HCT116 (cell line): ENCODE results near the gene CLDN20. TPM values are rescaled to one million over a fixed set of nuclear protein-coding genes. Genes with fewer than 3 reads are reported as not detected.

Experiments
- ATAC-seq: fragments of 200-7000 bp; cut with Tn5 transposase; 2 replicates; pipeline ENCODE4 v1.9.1; 2020; ENCODE audit warnings: mild to moderate bottlenecking, moderate library complexity
- BruUV-seq: library from RNA; stranded (reverse); fragments of 400-500 nt; replicated peaks from 2 replicates; lab custom pipeline; 2021; lab: Mats Ljungman, UMichigan
- CTCF ChIA-PET: fragments of 300-600 bp; sonication (Branson Sonifier 250); formaldehyde crosslinking; loops from one replicate; lab custom pipeline; 2021; ENCODE audit warnings: antibody characterized with exemption; lab: Charles Lee
- POLR2A ChIA-PET: fragments of 300-600, 350-600 bp; sonication (Branson Sonifier 250); formaldehyde crosslinking; loops from one replicate; lab custom pipeline; 2021; ENCODE audit warnings: antibody characterized with exemption; lab: Charles Lee
- RAD21 ChIA-PET, 2 experiments: fragments of 300-600 bp; sonication (Branson Sonifier 250); formaldehyde crosslinking; loops; one replicate each; lab custom pipeline; 2023; ENCODE audit warnings: low total read pairs in 2 of 2; ENCODE audit not compliant: uncharacterized antibody in 2 of 2, unreplicated experiment in 2 of 2, low non-redundant PET in 1 of 2; lab: Charles Lee
- DNase-seq: peaks from one replicate; pipeline ENCODE4 v3.0.0-alpha.2; 2010; ENCODE audit warnings: low read depth, low spot score
- H2AFZ ChIP-seq: fragments of 200-600 bp; shearing (Covaris generic), sonication (generic); 2 replicates; pipeline ENCODE4 v1.6.1; 2017; ENCODE audit warnings: low read depth, mixed run types, mixed read lengths, antibody characterized with exemption, low read length; ENCODE audit not compliant: poor library complexity, severe bottlenecking
- H3K27ac ChIP-seq: 2 replicates; pipeline ENCODE4 v1.5.1; 2012; ENCODE audit warnings: low read depth, low read length
- H3K27me3 ChIP-seq: fragments of 200-600 bp; sonication (generic); 2 replicates; pipeline ENCODE4 v1.6.1; 2016; ENCODE audit warnings: mixed run types, low read length, mixed read lengths; ENCODE audit not compliant: insufficient read depth
- H3K36me3 ChIP-seq, 2 experiments: fragments of 200-500 bp in 1 of 2; fragments of 200-600 bp in 1 of 2; sonication (Bioruptor generic) in 1 of 2; sonication (generic) in 1 of 2; 2 replicates each; pipeline versions ENCODE4 v1.5.1 to v1.6.1; 2014 to 2016; ENCODE audit warnings: low read length in 2 of 2, inconsistent platforms in 1 of 2, mixed read lengths in 1 of 2, mixed run types in 1 of 2; ENCODE audit not compliant: insufficient read depth in 2 of 2, control insufficient read depth in 1 of 2
- H3K4me1 ChIP-seq, 2 experiments: fragments of 200-600 bp in 1 of 2; sonication (generic) in 1 of 2; 2 replicates each; pipeline versions ENCODE4 v1.5.1 to v1.6.1; 2012 to 2017; ENCODE audit warnings: low read length in 2 of 2, inconsistent platforms in 1 of 2, mild to moderate bottlenecking in 1 of 2, mixed read lengths in 1 of 2, mixed run types in 1 of 2, moderate library complexity in 1 of 2; ENCODE audit not compliant: insufficient read depth in 2 of 2, control insufficient read depth in 1 of 2
- H3K4me2 ChIP-seq: fragments of 200-600 bp; sonication (generic); 2 replicates; pipeline ENCODE4 v1.6.1; 2017; ENCODE audit warnings: mixed run types, low read length, mixed read lengths
- H3K4me3 ChIP-seq, 2 experiments: fragments of 200-600 bp in 1 of 2; sonication (generic) in 1 of 2; replicated peaks in 1 of 2; 2 replicates each; pipeline ENCODE4 v1.5.1; 2011 to 2016; ENCODE audit warnings: low read length in 2 of 2, control low read depth in 1 of 2, low read depth in 1 of 2, mild to moderate bottlenecking in 1 of 2, mixed read lengths in 1 of 2, mixed run types in 1 of 2
- H3K79me2 ChIP-seq: fragments of 200-600 bp; sonication (generic); 2 replicates; pipeline ENCODE4 v1.6.1; 2017; ENCODE audit warnings: mild to moderate bottlenecking, mixed run types, low read length, moderate library complexity, mixed read lengths; ENCODE audit not compliant: insufficient read depth
- H3K9ac ChIP-seq: fragments of 200-600 bp; sonication (generic); 2 replicates; pipeline ENCODE4 v1.6.1; 2016; ENCODE audit warnings: low read length, mixed read lengths
- H3K9me2 ChIP-seq: fragments of 200-600 bp; sonication (generic), shearing (Covaris generic); 2 replicates; pipeline ENCODE4 v1.6.1; 2017; ENCODE audit warnings: mixed run types, mild to moderate bottlenecking, moderate library complexity; ENCODE audit not compliant: insufficient read depth
- H3K9me3 ChIP-seq, 2 experiments: fragments of 200-500 bp in 1 of 2; fragments of 200-600 bp in 1 of 2; sonication (Bioruptor generic) in 1 of 2; sonication (generic) in 1 of 2; 2 replicates each; pipeline ENCODE4 v1.6.1; 2014 to 2017; ENCODE audit warnings: low read length in 2 of 2, mixed read lengths in 2 of 2, inconsistent platforms in 1 of 2, low read depth in 1 of 2, mild to moderate bottlenecking in 1 of 2, mixed run types in 1 of 2, moderate library complexity in 1 of 2; ENCODE audit not compliant: control insufficient read depth in 1 of 2, insufficient read depth in 1 of 2
- H4K20me1 ChIP-seq: fragments of 200-600 bp; sonication (generic), shearing (Covaris generic); 2 replicates; pipeline ENCODE4 v1.6.1; 2017; ENCODE audit warnings: mixed run types, mild to moderate bottlenecking, moderate library complexity; ENCODE audit not compliant: insufficient read depth
- CBX3 ChIP-seq: IDR thresholded peaks from 2 replicates; pipeline ENCODE4 v1.6.1; 2012; ENCODE audit warnings: low read depth
- CEBPB ChIP-seq: IDR thresholded peaks from 2 replicates; pipeline ENCODE4 v1.6.1; 2012; ENCODE audit warnings: low read depth
- EGR1 ChIP-seq: IDR thresholded peaks from 2 replicates; pipeline ENCODE4 v1.6.1; 2012; ENCODE audit warnings: low read depth
- ELF1 ChIP-seq: IDR thresholded peaks from 2 replicates; pipeline ENCODE4 v1.6.1; 2012; ENCODE audit warnings: low read depth, borderline replicate concordance
- EZH2 ChIP-seq: fragments of 200-600 bp; sonication (generic); IDR thresholded peaks from 2 replicates; pipeline ENCODE4 v1.6.1; 2017; ENCODE audit warnings: antibody characterized with exemption, mixed run types
- EZH2phosphoT487 ChIP-seq: fragments of 200-600 bp; IDR thresholded peaks from 2 replicates; pipeline ENCODE4 v1.6.1; 2018; ENCODE audit warnings: antibody characterized with exemption, borderline replicate concordance
- FOSL1 ChIP-seq: IDR thresholded peaks from 2 replicates; pipeline ENCODE4 v1.6.1; 2012; ENCODE audit warnings: low read depth
- JUND ChIP-seq: IDR thresholded peaks from 2 replicates; pipeline ENCODE4 v1.6.1; 2012
- MAX ChIP-seq: IDR thresholded peaks from 2 replicates; pipeline ENCODE4 v1.6.1; 2012
- POLR2A ChIP-seq: IDR thresholded peaks from 2 replicates; pipeline ENCODE4 v1.7.0; 2011; ENCODE audit warnings: borderline replicate concordance; ENCODE audit not compliant: insufficient read depth, insufficient read length; ENCODE audit errors: extremely low read depth
- POLR2AphosphoS5 ChIP-seq: IDR thresholded peaks from 2 replicates; pipeline ENCODE4 v1.6.1; 2011; ENCODE audit warnings: mild to moderate bottlenecking, low read depth, low read length, moderate library complexity
- RAD21 ChIP-seq: IDR thresholded peaks from 2 replicates; pipeline ENCODE4 v1.6.1; 2012; ENCODE audit warnings: low read depth, mild to moderate bottlenecking
- SIN3A ChIP-seq: IDR thresholded peaks from 2 replicates; pipeline ENCODE4 v1.6.1; 2012; ENCODE audit warnings: low read depth
- SRF ChIP-seq: IDR thresholded peaks from 2 replicates; pipeline ENCODE4 v1.6.1; 2012; ENCODE audit warnings: low read depth
- YY1 ChIP-seq: IDR thresholded peaks from 2 replicates; pipeline ENCODE4 v1.6.1; 2011; ENCODE audit warnings: low read length, low read depth, moderate library complexity, mild to moderate bottlenecking; ENCODE audit not compliant: insufficient replicate concordance; ENCODE audit errors: extremely low read depth
- ZFX ChIP-seq: fragments of 450-650 bp; IDR thresholded peaks from 2 replicates; pipeline ENCODE4 v1.6.1; 2017
- intact Hi-C: fragments of 100-400 bp; cut with micrococcal nuclease; formaldehyde crosslinking; loops from 2 replicates; pipeline ENCODE4 v1.10.0; 2022
- total RNA-seq: library from RNA; stranded (reverse); gene quantifications from one replicate; pipeline ENCODE4 v1.2.1, GENCODE V29; 2021; ENCODE audit not compliant: unreplicated experiment
- TF ChIP-seq, protein P1 (sequence below): IDR thresholded peaks from 2 replicates; pipeline ENCODE4 v1.6.1; 2011; ENCODE audit warnings: mild to moderate bottlenecking, low read length, moderate library complexity; ENCODE audit not compliant: insufficient replicate concordance; ENCODE audit errors: extremely low read depth
- TF ChIP-seq, protein P2 (sequence below): IDR thresholded peaks from 2 replicates; pipeline ENCODE4 v1.6.1; 2012; ENCODE audit warnings: low read depth
- TF ChIP-seq, protein P3 (sequence below): IDR thresholded peaks from 2 replicates; pipeline ENCODE4 v1.6.1; 2012

CLDN20 gene
- total RNA-seq, 1 experiment from 2014 or later, result not detected

DNA sequence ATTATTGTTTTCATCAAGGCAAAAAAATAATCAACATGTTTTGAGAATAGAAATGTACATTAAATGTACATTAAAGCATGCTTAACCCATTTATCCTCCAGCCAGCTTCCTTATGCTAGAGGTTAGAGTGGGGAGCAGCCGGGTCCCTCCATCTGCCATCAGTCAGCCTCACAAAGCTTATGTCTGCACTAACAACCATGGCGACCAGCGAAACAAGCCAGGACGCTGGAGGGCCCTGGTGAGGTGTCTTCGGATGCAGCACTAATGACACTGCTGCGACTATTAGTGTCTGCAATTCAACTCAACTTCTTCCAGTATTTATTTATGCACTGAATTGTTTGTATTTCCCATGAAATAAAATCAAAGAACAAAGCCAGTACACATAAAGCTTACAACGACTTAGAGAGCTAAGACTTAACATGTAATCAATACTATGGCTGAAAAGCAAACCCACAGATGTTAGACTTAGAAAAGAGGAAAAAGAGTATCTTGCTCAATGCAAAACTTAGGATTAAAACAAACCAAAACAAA lies 6.8 kb downstream of the CLDN20 start (continued):
- no peak for TF ChIP-seq EZH2
- TF ChIP-seq EGR1, result no peak
- TF ChIP-seq POLR2A, result no peak

GRCh38 chr6:155271145-155271544 lies 7.3 kb downstream of the CLDN20 start:
- H4K20me1 ChIP-seq, result no peaks in the 10 kb centered on the region
- no peaks in the 10 kb centered on the region for H3K9me2 ChIP-seq
- no TSS peak for BruUV-seq
- intact Hi-C loops, result no loop called here
- ChIA-PET POLR2A (no interaction called here), RAD21 (no interaction called here), CTCF (interaction anchor here (0.9 kb wide), 1 partner anchor 94 kb away, joined by 3 read pairs; no protein-coding TSS in a partner anchor)
- H3K27ac ChIP-seq, result no peak overlapping the region
- H3K27me3 ChIP-seq, result no peaks in the 10 kb centered on the region
- no peak overlapping the region for H3K9ac ChIP-seq
- H3K36me3 ChIP-seq, result no peaks in the 10 kb centered on the region
- TF ChIP-seq MAX (no peak), ELF1 (no peak), POLR2AphosphoS5 (no peak), ZFX (no peak), RAD21 (no peak), POLR2A (no peak), CBX3 (no peak), CEBPB (no peak), SIN3A (no peak), JUND (no peak), SRF (no peak), EZH2 (no peak), YY1 (no peak), FOSL1 (no peak), EZH2phosphoT487 (no peak)
- TF ChIP-seq, protein P1, sequence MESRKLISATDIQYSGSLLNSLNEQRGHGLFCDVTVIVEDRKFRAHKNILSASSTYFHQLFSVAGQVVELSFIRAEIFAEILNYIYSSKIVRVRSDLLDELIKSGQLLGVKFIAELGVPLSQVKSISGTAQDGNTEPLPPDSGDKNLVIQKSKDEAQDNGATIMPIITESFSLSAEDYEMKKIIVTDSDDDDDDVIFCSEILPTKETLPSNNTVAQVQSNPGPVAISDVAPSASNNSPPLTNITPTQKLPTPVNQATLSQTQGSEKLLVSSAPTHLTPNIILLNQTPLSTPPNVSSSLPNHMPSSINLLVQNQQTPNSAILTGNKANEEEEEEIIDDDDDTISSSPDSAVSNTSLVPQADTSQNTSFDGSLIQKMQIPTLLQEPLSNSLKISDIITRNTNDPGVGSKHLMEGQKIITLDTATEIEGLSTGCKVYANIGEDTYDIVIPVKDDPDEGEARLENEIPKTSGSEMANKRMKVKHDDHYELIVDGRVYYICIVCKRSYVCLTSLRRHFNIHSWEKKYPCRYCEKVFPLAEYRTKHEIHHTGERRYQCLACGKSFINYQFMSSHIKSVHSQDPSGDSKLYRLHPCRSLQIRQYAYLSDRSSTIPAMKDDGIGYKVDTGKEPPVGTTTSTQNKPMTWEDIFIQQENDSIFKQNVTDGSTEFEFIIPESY, result no peak
- TF ChIP-seq, protein P2, sequence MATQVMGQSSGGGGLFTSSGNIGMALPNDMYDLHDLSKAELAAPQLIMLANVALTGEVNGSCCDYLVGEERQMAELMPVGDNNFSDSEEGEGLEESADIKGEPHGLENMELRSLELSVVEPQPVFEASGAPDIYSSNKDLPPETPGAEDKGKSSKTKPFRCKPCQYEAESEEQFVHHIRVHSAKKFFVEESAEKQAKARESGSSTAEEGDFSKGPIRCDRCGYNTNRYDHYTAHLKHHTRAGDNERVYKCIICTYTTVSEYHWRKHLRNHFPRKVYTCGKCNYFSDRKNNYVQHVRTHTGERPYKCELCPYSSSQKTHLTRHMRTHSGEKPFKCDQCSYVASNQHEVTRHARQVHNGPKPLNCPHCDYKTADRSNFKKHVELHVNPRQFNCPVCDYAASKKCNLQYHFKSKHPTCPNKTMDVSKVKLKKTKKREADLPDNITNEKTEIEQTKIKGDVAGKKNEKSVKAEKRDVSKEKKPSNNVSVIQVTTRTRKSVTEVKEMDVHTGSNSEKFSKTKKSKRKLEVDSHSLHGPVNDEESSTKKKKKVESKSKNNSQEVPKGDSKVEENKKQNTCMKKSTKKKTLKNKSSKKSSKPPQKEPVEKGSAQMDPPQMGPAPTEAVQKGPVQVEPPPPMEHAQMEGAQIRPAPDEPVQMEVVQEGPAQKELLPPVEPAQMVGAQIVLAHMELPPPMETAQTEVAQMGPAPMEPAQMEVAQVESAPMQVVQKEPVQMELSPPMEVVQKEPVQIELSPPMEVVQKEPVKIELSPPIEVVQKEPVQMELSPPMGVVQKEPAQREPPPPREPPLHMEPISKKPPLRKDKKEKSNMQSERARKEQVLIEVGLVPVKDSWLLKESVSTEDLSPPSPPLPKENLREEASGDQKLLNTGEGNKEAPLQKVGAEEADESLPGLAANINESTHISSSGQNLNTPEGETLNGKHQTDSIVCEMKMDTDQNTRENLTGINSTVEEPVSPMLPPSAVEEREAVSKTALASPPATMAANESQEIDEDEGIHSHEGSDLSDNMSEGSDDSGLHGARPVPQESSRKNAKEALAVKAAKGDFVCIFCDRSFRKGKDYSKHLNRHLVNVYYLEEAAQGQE, result no peak
- TF ChIP-seq, protein P3, sequence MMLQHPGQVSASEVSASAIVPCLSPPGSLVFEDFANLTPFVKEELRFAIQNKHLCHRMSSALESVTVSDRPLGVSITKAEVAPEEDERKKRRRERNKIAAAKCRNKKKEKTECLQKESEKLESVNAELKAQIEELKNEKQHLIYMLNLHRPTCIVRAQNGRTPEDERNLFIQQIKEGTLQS, result no peak
- H3K4me1 ChIP-seq, result peaks cover 5 to 16% of the 10 kb centered on the region in 2 experiments
- H3K79me2 ChIP-seq, result no peaks in the 10 kb centered on the region; the same call in 1 of the 2 replicates
- no peak for DNase-seq
- ATAC-seq, result no peak
- no peak overlapping the region for H3K4me3 ChIP-seq
- H3K4me2 ChIP-seq, result no peak overlapping the region
- no peaks in the 10 kb centered on the region for H3K9me3 ChIP-seq
- no peak overlapping the region for H2AFZ ChIP-seq
